ENCODE measurements around the gene DIP2C. TPM values are rescaled to one million over a fixed set of nuclear protein-coding genes. Genes with fewer than 3 reads are reported as not detected.

The DIP2C gene
- polyA plus RNA-seq, 1 of the 3 experiments (the other 2 are of a cell fraction): 8.7 TPM

DNA sequence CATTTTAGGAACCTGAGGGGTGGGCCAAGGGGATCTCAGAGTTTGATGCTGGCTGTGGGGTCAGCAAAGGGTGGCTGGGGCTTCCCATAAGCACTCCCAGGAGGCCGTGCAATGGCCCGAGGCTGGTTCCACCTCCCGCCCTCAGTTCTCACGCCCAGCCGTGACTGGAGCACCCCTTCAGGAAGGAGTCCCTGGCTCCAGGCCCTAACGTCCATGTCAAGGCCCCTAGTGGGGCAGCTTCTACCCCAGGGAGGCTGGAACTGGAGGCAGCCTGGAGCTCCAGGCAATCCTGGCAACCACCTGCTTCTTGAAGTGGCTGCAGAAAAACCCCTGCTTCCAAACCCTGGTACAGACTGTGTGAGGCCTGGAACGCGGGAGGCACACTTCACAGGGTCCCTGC lies 165.5 kb downstream of the DIP2C start:
- no peaks in the 10 kb centered on the region for H3K27me3 ChIP-seq (ENCODE audit: insufficient read depth)
- H3K4me3 ChIP-seq (ENCODE audit: low read depth in 2 of 2, low read length in 1 of 2): no peak overlapping the region
- DNase-seq: peak; percentile 44
- H3K36me3 ChIP-seq (replicated peaks in 1 of 2; ENCODE audit: control insufficient read depth in 1 of 2, insufficient read depth in 2 of 2, low read length in 1 of 2): no peaks in the 10 kb centered on the region
- WGBS (ENCODE audit: low lambda C conversion rate): 97% methylated on average over 5 of the region's 8 CpGs
- H3F3A ChIP-seq (replicated peaks; ENCODE audit: insufficient read depth): no peaks in the 10 kb centered on the region
- H3K79me2 ChIP-seq (ENCODE audit: insufficient read depth): peaks cover 35% of the 10 kb centered on the region
- CTCF ChIA-PET: no interaction called here
- H3K9me3 ChIP-seq: no peaks in the 10 kb centered on the region
- no peak overlapping the region for H3K27ac ChIP-seq (ENCODE audit: low read depth in 2 of 2, low read length in 1 of 2)
- POLR2A ChIA-PET: no interaction called here
- no peak overlapping the region for H2AFZ ChIP-seq (ENCODE audit: low read depth)
- peaks cover 0 to 31% of the 10 kb centered on the region in 2 experiments; a peak in 2 of 4 replicates for H3K4me1 ChIP-seq (ENCODE audit: control insufficient read depth in 1 of 2, insufficient read depth in 2 of 2, low read depth in 1 of 2, low read length in 1 of 2)
- H3K4me2 ChIP-seq: no peak overlapping the region
- no peak overlapping the region for H3K9ac ChIP-seq
- TF ChIP-seq, protein P1, sequence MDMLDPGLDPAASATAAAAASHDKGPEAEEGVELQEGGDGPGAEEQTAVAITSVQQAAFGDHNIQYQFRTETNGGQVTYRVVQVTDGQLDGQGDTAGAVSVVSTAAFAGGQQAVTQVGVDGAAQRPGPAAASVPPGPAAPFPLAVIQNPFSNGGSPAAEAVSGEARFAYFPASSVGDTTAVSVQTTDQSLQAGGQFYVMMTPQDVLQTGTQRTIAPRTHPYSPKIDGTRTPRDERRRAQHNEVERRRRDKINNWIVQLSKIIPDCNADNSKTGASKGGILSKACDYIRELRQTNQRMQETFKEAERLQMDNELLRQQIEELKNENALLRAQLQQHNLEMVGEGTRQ (IDR thresholded peaks at IDR 0.05; ENCODE audit: borderline replicate concordance, low read depth, low read length): no peak
- TF ChIP-seq RFX5 (IDR thresholded peaks at IDR 0.05; ENCODE audit: low read length): no peak
- TF ChIP-seq POLR2AphosphoS5 (IDR thresholded peaks at IDR 0.05; ENCODE audit: low read depth, low read length): no peak
- TF ChIP-seq NFIC (IDR thresholded peaks at IDR 0.05; ENCODE audit: borderline replicate concordance): no peak
- TF ChIP-seq ELF1 (IDR thresholded peaks at IDR 0.05): no peak
- no peak for TF ChIP-seq NRF1 (IDR thresholded peaks at IDR 0.05; ENCODE audit: low read depth, low read length)
- TF ChIP-seq, protein P2, sequence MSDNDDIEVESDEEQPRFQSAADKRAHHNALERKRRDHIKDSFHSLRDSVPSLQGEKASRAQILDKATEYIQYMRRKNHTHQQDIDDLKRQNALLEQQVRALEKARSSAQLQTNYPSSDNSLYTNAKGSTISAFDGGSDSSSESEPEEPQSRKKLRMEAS (IDR thresholded peaks at IDR 0.05; ENCODE audit: low read depth): no peak
- no peak for TF ChIP-seq RCOR1 (IDR thresholded peaks at IDR 0.05; ENCODE audit: low read length)
- no peak for TF ChIP-seq CHD2 (IDR thresholded peaks at IDR 0.05; ENCODE audit: low read length, partially characterized antibody)
- TF ChIP-seq GATA2 (CRISPR knock-in tag; IDR thresholded peaks at IDR 0.05): no peak
- TF ChIP-seq FOSL2 (IDR thresholded peaks at IDR 0.05; ENCODE audit: borderline replicate concordance, low read depth): no peak
- TF ChIP-seq, protein P3, sequence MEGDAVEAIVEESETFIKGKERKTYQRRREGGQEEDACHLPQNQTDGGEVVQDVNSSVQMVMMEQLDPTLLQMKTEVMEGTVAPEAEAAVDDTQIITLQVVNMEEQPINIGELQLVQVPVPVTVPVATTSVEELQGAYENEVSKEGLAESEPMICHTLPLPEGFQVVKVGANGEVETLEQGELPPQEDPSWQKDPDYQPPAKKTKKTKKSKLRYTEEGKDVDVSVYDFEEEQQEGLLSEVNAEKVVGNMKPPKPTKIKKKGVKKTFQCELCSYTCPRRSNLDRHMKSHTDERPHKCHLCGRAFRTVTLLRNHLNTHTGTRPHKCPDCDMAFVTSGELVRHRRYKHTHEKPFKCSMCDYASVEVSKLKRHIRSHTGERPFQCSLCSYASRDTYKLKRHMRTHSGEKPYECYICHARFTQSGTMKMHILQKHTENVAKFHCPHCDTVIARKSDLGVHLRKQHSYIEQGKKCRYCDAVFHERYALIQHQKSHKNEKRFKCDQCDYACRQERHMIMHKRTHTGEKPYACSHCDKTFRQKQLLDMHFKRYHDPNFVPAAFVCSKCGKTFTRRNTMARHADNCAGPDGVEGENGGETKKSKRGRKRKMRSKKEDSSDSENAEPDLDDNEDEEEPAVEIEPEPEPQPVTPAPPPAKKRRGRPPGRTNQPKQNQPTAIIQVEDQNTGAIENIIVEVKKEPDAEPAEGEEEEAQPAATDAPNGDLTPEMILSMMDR (IDR thresholded peaks at IDR 0.05): no peak
- TF ChIP-seq TAF1 (IDR thresholded peaks at IDR 0.05; ENCODE audit: borderline replicate concordance, low read depth, low read length): no peak
- TF ChIP-seq FOXJ3 (CRISPR knock-in tag; IDR thresholded peaks at IDR 0.05): no peak
- H3K9me2 ChIP-seq: no peaks in the 10 kb centered on the region
- H4K20me1 ChIP-seq (ENCODE audit: insufficient read depth): peaks cover 78% of the 10 kb centered on the region

DNA sequence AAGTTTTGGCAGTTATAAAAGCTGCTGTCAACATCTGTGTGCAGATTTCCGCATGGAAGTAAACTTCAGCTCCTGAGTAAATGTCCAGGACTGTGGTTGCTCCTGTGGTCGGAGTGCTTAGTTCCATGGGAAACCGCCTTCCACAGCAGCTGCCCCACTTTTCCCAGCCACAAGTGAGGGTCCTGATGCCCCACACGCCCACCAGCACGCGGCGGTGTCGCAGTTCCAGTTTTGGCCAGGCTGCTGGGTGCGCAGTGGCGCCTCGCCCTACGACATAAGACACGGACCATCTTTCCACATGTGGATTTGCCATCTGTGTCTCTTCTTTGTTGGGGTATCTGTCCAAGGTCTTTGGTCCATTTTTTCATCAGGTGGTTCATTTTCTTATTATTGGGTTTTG lies 167.1 kb downstream of the DIP2C start:
- Histone ChIP-seq H3K9me2 (no peaks in the 10 kb centered on the region), H3K4me1 (ENCODE audit: control insufficient read depth in 1 of 2, insufficient read depth in 2 of 2, low read depth in 1 of 2, low read length in 1 of 2) (peaks cover 0 to 33% of the 10 kb centered on the region in 2 experiments; a peak in 2 of 4 replicates), H2AFZ (ENCODE audit: low read depth) (no peak overlapping the region), H3K27ac (ENCODE audit: low read depth in 2 of 2, low read length in 1 of 2) (no peak overlapping the region), H3K9ac (no peak overlapping the region), H3K36me3 (replicated peaks in 1 of 2; ENCODE audit: control insufficient read depth in 1 of 2, insufficient read depth in 2 of 2, low read length in 1 of 2) (no peaks in the 10 kb centered on the region), H3K4me3 (ENCODE audit: low read depth in 2 of 2, low read length in 1 of 2) (no peak overlapping the region; a peak in 1 of 4 replicates), H3K27me3 (ENCODE audit: insufficient read depth) (no peaks in the 10 kb centered on the region), H3K4me2 (no peak overlapping the region), H4K20me1 (ENCODE audit: insufficient read depth) (peaks cover 77% of the 10 kb centered on the region), H3K9me3 (no peaks in the 10 kb centered on the region), H3K79me2 (ENCODE audit: insufficient read depth) (peaks cover 23% of the 10 kb centered on the region; the same call in 1 of the 2 replicates), H3F3A (replicated peaks; ENCODE audit: insufficient read depth) (peaks cover 6% of the 10 kb centered on the region)
- no peak for TF ChIP-seq MEF2A (IDR thresholded peaks at IDR 0.05; ENCODE audit: borderline replicate concordance, low read depth)
- no peak for TF ChIP-seq FOXM1 (IDR thresholded peaks at IDR 0.05; ENCODE audit: low read depth)
- TF ChIP-seq MXI1 (IDR thresholded peaks at IDR 0.05; ENCODE audit: low read depth, low read length): no peak
- no peak for TF ChIP-seq FOXJ3 (CRISPR knock-in tag; IDR thresholded peaks at IDR 0.05)
- ChIA-PET POLR2A (no interaction called here), CTCF (interaction anchor here (0.6 to 3.7 kb wide), 5 partner anchors 11 to 267 kb away, joined by 3 to 19 read pairs (median 3); no protein-coding TSS in a partner anchor)
- DNase-seq: peak; percentile 42
- 90% methylated on average over 13 of the region's 13 CpGs for WGBS (ENCODE audit: low lambda C conversion rate)
